Fibroblast of peridontal ligament (primary cell): Measurements from ENCODE around the gene IPO8.

Experiments used
- DNase-seq: peaks from one replicate; pipeline ENCODE4 v3.0.0-alpha.2; 2010; ENCODE audit errors: extremely low read depth

The IPO8 gene

GRCh38 chr12:30695199-30696102 is at the start of gene IPO8:
IPO8 (minus strand) TSS chr12:30695869; CDS start chr12:30695647, 222 bp downstream.
- DNase-seq: peak; percentile 85

DNA sequence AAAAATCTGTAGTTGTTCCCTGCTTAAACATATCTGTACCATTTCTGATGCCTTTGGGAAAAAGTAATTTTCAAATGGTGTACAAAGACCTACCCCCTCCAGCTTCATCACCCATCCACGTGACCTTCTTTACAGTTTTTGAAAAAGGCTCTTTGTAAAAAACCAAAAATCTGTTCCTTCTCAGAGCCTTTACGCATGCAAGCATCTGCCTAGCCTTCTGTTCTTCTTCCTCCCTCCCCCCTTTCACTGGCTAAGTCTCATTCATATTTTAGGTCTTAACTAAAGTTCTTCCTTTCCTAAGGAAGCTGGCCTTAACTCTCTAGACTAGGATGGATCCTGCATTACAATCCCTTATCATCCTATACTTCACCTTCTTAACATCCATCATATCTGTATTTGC is 48.7 kb upstream of the IPO8 start:
- DNase-seq: no peak

DNA sequence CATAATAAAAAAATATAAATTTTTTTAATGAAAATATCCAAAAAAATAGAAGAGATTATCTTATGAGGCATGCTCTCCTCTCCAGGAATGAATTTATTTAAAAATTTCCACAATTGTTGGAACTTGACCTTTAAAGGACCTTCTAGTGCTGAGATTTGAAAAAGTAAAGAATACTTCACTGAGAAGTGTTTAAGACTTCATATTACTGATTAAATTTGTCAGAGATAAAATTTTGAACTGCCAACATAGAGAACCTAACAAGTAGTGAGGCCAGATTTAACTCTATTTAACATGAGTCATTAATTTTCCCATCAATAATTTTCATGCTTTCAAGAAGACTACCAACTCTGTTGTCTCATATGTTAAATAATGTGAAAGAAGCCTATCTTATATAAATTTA is 44.6 kb upstream of the IPO8 start:
- DNase-seq: no peak

GRCh38 chr12:30739020-30739419 is 43.4 kb upstream of the IPO8 start:
- DNase-seq: no peak

DNA sequence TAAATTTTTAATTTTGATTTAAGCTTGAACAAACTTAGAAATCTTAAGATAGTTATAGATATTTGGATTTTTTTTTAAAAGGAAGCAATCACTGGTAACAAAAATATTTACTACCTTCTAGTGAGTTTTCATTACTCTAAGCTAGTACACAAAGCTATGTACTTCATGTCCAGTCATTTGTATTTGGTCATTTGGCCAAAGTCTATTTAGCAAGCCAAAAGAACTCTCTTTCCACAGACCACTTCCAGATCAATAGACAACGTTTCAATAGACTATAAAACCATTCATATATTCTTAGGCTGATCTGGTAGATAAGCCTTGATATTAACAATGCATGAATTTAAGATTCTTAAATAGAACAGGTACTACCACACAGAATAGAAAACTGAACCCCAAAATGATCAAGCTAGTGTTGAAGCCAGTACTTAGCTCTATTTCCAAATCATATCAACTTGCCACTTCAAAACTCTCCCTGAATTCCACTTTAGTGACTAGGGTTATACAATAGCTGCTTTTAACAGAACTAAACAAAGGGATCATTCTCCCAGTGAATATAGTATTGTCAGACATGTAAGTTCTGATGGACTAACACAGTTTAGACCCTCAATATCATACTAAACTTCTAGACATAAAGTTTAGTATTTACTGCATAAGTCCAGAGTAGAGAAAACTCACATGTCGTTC is 37.4 kb upstream of the IPO8 start:
- no peak for DNase-seq

GRCh38 chr12:30730011-30730410 is 34.3 kb upstream of the IPO8 start:
- no peak for DNase-seq

GRCh38 chr12:30729547-30729946 is 33.9 kb upstream of the IPO8 start:
- DNase-seq: no peak

- no peak for DNase-seq
Observed at GRCh38 chr12:30726647-30727046, 31.0 kb upstream of the IPO8 start.

DNA sequence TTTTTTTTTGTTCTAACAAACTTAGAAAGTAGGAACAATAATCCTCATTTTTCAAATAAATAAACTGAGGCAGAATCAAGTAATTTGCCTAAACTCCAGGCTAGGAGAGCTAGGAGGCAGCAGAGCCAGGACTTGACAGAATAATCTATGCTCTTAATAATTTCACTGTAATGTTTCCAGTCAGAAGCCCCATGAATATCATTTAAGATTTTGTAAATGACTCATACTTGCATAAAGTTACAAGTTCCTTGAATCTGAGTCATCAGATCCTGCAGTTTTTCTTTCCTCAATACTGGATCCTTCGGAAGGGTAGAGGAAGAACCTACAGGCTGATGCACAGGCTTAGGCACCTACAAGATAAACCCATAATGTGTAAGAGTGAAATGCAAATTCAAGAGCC is 30.1 kb upstream of the IPO8 start:
- peak; percentile 86 for DNase-seq

DNA sequence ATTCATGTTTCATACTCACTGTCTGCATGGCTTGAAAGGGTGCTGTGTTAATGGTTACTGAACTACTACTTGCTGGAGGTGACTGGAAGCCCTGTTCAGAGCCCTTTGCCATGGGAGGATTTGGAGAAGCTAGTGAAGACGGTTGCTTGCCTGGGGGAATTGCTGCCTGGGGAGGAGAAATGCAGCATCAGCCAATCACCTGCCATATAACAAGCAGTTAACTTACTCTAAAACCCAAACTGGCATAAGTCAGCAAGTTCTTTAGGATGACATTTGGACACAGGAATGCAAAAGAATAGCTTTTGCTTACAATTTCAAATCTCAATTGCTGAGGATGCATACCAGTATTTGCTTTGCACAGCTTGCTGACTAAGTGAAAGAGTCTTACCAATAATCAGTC is 23.4 kb upstream of the IPO8 start:
- peak; percentile 95 for DNase-seq

GRCh38 chr12:30707613-30708342 is 12.1 kb upstream of the IPO8 start:
- DNase-seq: no peak

DNA sequence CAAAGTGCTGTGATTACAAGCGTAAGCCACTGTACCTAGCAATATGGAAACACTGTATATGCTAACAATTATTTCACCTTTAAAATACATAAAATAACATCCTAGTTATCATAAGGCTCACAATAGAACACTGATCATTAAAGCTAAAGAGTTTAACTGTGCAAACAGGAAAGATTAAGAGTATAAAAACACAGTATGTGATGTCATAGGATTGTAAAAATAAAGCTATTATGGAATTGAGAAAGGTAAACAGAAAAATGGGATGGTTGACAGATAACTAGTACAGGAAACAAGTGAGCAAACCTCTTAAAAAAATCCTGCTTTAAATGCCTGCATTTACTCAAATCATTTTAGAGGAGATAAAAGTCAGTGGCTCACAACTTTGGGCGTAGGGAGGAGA is 10.8 kb upstream of the IPO8 start:
- no peak for DNase-seq

GRCh38 chr12:30701056-30701455 is 5.4 kb upstream of the IPO8 start:
- DNase-seq: peak; percentile 60

- DNase-seq: peak; percentile 48
Observed at GRCh38 chr12:30700216-30700900, 4.7 kb upstream of the IPO8 start.

DNA sequence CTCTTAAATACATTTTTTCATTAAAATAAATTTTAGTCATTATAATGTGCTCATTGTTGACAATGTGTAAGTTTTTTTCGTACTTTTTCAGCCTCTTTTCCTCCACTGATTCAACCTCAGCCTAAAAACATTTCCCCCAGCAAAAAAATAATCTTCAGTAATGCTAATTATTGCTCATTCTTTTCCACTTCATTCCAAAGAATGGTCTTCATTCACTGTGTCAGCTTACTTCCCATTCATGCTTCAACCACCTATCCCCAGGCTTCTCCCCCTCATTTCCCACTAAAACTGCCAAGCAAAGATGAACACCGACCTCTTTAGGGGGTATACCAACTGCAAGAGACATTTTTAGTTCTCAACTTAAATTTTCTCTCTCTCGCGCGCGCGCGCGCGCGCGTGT is 2.7 kb upstream of the IPO8 start:
- DNase-seq: no peak

- DNase-seq: no peak
Observed at GRCh38 chr12:30696943-30697342, 1.3 kb upstream of the IPO8 start.

DNA sequence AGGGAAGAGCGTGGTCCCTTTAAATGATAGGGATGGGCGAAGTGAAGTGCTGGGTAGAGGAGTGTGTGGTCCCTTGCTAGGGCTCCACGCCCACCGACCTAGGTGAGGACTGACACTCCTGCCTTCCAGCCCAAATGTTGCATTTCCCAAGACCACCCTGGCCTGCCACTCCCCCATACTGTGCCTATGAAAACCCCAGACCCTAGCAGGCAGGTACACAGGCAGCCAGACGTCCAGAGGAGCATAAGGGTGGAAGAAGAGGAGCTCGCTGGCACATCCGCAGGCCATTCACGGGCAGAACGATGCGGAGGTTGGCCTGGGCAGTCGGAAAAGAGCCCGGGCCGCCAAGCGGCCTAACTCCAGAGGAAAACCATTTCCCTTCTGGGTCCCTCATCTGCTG is 817 bp upstream of the IPO8 start:
- no peak for DNase-seq

GRCh38 chr12:30696103-30696408 is 387 bp upstream of the IPO8 start:
- no peak for DNase-seq

- DNase-seq: peak; percentile 49
Observed at GRCh38 chr12:30694412-30695198, 1.1 kb downstream of the IPO8 start.

DNA sequence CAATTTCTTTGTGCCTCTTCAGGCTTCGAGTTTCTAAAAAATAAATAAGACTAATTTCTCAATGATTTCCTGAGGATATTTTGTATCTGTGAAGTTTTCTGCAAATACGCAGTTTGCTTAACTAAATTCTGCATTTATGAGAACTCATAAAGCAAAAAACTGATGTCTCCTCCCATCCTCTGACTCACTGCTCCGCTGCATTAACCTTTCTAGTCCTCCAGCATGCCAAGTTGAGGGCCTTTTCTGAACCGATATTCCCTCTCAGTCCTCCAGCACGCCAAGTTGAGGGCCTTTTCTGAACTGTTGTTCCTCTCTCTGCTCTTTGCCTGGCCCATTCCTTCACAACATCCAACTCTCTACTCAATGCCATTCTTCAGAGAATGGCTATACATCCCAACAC is 3.2 kb downstream of the IPO8 start:
- DNase-seq: peak; percentile 49
